ENCODE measurements around the gene TTC21A.

GRCh38 chr3:39154280-39155021 is 47.0 kb downstream of the TTC21A start:
- no peak for TF ChIP-seq CTCF (IDR thresholded peaks at IDR 0.05; ENCODE audit: poor library complexity)
- no peak for TF ChIP-seq EZH2 (IDR thresholded peaks at IDR 0.05; ENCODE audit: borderline replicate concordance)
- TF ChIP-seq EZH2phosphoT487 (IDR thresholded peaks at IDR 0.05; ENCODE audit: low read depth, severe bottlenecking, unreplicated experiment), result no peak

All from hepatocyte (in vitro differentiated cells).